Spleen (tissue), 7 donors: ENCODE results near the gene CTNNBL1.

ENCODE experiments used
- POLR2A ChIP-seq, 3 donors: fragments of 450-650 bp; IDR thresholded peaks; one replicate each; pipeline ENCODE4 v1.5.1; 2017; ENCODE audit warnings: antibody characterized with exemption in 3 of 3, mild to moderate bottlenecking in 1 of 3
- TF ChIP-seq, protein P1 (sequence below), 11 experiments: fragments of 200-600 bp in 7 of 11; fragments of 450-650 bp in 4 of 11; sonication (generic) in 4 of 11; IDR thresholded peaks in 8 of 11; conservative IDR thresholded peaks in 3 of 11; 1 replicate in 7 of 11; 2 replicates in 4 of 11; pipeline versions ENCODE4 v1.4.0 to v1.8.0; 2016 to 2021; ENCODE audit warnings: antibody characterized with exemption in 11 of 11, inconsistent platforms in 4 of 11, mild to moderate bottlenecking in 1 of 11
- donor health status: DM: no; HTN: no; CAD: no; lungs with moderate emphysema.
- donor health status: DM: no; HTN: no; CAD: no.
- donor health status: DM: no; HTN: no; CAD: no.

DNA sequence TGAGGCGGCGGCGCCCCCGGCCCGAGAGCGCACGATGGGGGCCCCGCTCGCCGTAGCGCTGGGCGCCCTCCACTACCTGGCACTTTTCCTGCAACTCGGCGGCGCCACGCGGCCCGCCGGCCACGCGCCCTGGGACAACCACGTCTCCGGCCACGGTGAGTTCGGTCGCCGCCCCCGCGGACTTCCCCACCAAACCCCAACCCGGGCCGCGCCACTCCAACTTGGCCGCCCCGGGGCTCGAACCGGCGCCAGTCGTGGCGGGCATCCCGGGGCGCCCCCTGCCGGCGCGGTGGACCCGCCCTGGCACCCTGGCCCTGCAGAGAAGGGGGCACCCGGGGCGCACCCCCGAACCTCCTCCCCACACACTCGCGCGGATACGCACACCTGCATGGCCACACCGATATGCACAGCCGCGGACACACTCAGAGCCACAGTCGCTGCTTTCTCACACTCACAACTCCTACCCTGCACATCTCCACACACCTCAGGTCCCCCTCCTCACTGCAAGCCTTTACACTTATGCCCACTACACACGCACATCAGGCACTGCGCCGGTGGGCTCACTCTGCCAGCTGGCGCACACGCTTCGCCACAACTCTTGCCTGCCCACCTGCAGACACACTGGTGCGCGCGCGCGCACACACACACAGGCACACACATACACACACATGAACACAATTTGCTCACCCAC is 209.6 kb downstream of the CTNNBL1 start:
- TF ChIP-seq, protein P1, sequence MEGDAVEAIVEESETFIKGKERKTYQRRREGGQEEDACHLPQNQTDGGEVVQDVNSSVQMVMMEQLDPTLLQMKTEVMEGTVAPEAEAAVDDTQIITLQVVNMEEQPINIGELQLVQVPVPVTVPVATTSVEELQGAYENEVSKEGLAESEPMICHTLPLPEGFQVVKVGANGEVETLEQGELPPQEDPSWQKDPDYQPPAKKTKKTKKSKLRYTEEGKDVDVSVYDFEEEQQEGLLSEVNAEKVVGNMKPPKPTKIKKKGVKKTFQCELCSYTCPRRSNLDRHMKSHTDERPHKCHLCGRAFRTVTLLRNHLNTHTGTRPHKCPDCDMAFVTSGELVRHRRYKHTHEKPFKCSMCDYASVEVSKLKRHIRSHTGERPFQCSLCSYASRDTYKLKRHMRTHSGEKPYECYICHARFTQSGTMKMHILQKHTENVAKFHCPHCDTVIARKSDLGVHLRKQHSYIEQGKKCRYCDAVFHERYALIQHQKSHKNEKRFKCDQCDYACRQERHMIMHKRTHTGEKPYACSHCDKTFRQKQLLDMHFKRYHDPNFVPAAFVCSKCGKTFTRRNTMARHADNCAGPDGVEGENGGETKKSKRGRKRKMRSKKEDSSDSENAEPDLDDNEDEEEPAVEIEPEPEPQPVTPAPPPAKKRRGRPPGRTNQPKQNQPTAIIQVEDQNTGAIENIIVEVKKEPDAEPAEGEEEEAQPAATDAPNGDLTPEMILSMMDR (IDR thresholded peaks at IDR 0.05 in 8 of 11, conservative IDR thresholded peaks at IDR 0.05 in 3 of 11) = peak in 6 of 11 experiments; percentile 28 to 50 (median 44)
- no peak for TF ChIP-seq POLR2A (IDR thresholded peaks at IDR 0.05)
